Adrenal gland (tissue), 12 donors: ENCODE measurements around the gene KLK8. TPM values are rescaled to one million over a fixed set of nuclear protein-coding genes. Genes with fewer than 3 reads are reported as not detected.

Experiments used
- DNase-seq, 7 donors: peaks; one replicate each; pipeline ENCODE4 v3.0.0-alpha.2; 2019 to 2020
- H3K27ac ChIP-seq, 5 donors: fragments of 200-600 bp; sonication (generic) in 4 of 5; 1 replicate in 3 of 5; 2 replicates in 2 of 5; pipeline versions ENCODE4 v1.5.1 to v1.8.0; 2016 to 2020; ENCODE audit warnings: mild to moderate bottlenecking in 1 of 5
- H3K27me3 ChIP-seq: fragments of 200-600 bp; 2 replicates; pipeline ENCODE4 v1.8.0; 2021
- H3K36me3 ChIP-seq, 2 donors: fragments of 200-600 bp; replicated peaks in 1 of 2; 1 replicate in 1 of 2; 2 replicates in 1 of 2; pipeline versions ENCODE4 v1.5.1 to v1.8.0; 2018 to 2022
- H3K4me1 ChIP-seq, 2 donors: fragments of 200-600 bp; replicated peaks in 1 of 2; 1 replicate in 1 of 2; 2 replicates in 1 of 2; pipeline versions ENCODE4 v1.5.1 to v1.8.0; 2018 to 2021
- H3K4me3 ChIP-seq, 4 donors: fragments of 200-600 bp; sonication (generic) in 3 of 4; one replicate each; pipeline ENCODE4 v1.5.1; 2016 to 2018
- H3K9me3 ChIP-seq, 3 donors: fragments of 200-600 bp; sonication (generic) in 1 of 3; replicated peaks in 1 of 3; 1 replicate in 2 of 3; 2 replicates in 1 of 3; pipeline versions ENCODE4 v1.5.1 to v1.8.0; 2016 to 2021
- POLR2A ChIP-seq, 2 donors: fragments of 450-650 bp; IDR thresholded peaks; one replicate each; pipeline ENCODE4 v1.6.1; 2017; ENCODE audit warnings: antibody characterized with exemption in 2 of 2, mild to moderate bottlenecking in 2 of 2, moderate library complexity in 1 of 2
- WGBS, 4 donors: extraction: QIAGEN DNeasy Blood & Tissue Kit in 2 of 4; methylation state at CpG; one replicate each; pipeline versions ENCODE4 v1.1.5 to v1.1.7; 2013 to 2017; 5-methylcytosine and 5-hydroxymethylcytosine counted together
- intact Hi-C, 2 donors: fragments of 100-400 bp; cut with DNase I; formaldehyde crosslinking; loops; one replicate each; pipeline versions ENCODE4 v1.14.1 to v1.15.0; 2022 to 2023
- polyA plus RNA-seq, 3 donors: library from polyadenylated mRNA; stranded (reverse); fragments of 200-250 nt in 2 of 3; fragments of 350-450 nt in 1 of 3; fragmentation: Illumina TruSeq in 1 of 3; extraction: RNeasy Lipid Tissue Mini Kit (QIAGEN cat#74804) in 1 of 3; gene quantifications; one replicate each; pipeline ENCODE4 v1.2.3, GENCODE V29; 2013 to 2014
- total RNA-seq, 9 donors: library from RNA; depleted of rRNA in 4 of 9; stranded (reverse); fragments of >200 nt in 4 of 9; fragments of 120-200 nt in 1 of 9; fragmentation: NEBNext Ultra II Directional in 1 of 9; extraction: Animal tissue kit (Norgen Biotek cat#: 25700) in 1 of 9; gene quantifications; one replicate each; pipeline versions ENCODE4 v1.1.0 to v1.2.4, GENCODE V29; 2013 to 2023
- TF ChIP-seq, protein P1 (sequence below), 6 experiments: fragments of 450-650 bp in 4 of 6; fragments of 200-600 bp in 2 of 6; sonication (generic) in 1 of 6; IDR thresholded peaks; 1 replicate in 5 of 6; 2 replicates in 1 of 6; pipeline versions ENCODE4 v1.5.1 to v1.8.0; 2016 to 2021; ENCODE audit warnings: antibody characterized with exemption in 6 of 6, mild to moderate bottlenecking in 2 of 6, moderate library complexity in 1 of 6
- donor health status: healthy with polysubstance abuse.
- donor health status: Bipolar disorder and iron deficiency.
- donor health status: DM: yes; HTN: yes; CAD: no.
- donor health status: DM: no; HTN: no; CAD: no.
- donor health status: DM: no; HTN: no; CAD: no.
- donor health status: DM: yes; HTN: yes; CAD: no.

The KLK8 gene
- total and polyA plus RNA-seq, 12 donors = 0.34 to 0.80 (median 0.39) TPM; not detected in 9

DNA sequence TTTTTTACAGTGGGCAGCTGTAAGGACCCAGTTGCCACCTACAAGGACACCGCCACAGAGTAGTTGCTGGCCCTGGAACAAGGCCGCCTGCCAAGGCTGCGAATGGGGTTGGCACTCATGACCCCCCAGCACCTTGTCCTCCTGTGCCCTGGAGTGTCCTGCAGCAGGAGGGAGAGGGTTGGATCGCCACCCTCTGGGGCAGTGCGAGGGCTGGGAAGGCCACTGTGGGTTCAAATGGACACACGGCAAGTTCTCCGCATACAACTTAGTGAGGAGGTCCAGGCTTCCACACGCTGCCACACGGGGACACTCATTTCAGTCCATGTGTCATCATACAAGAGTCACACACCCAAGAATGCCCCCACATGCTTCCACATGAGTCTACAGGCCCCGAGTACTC, 978 bp downstream of the KLK8 start:
- H3K4me3 ChIP-seq = no peak overlapping the region
- H3K9me3 ChIP-seq = no peaks in the 10 kb centered on the region
- H3K36me3 ChIP-seq = no peaks in the 10 kb centered on the region
- peaks cover 23% of the 10 kb centered on the region for H3K27me3 ChIP-seq
- no peak for DNase-seq
- TF ChIP-seq, protein P1, sequence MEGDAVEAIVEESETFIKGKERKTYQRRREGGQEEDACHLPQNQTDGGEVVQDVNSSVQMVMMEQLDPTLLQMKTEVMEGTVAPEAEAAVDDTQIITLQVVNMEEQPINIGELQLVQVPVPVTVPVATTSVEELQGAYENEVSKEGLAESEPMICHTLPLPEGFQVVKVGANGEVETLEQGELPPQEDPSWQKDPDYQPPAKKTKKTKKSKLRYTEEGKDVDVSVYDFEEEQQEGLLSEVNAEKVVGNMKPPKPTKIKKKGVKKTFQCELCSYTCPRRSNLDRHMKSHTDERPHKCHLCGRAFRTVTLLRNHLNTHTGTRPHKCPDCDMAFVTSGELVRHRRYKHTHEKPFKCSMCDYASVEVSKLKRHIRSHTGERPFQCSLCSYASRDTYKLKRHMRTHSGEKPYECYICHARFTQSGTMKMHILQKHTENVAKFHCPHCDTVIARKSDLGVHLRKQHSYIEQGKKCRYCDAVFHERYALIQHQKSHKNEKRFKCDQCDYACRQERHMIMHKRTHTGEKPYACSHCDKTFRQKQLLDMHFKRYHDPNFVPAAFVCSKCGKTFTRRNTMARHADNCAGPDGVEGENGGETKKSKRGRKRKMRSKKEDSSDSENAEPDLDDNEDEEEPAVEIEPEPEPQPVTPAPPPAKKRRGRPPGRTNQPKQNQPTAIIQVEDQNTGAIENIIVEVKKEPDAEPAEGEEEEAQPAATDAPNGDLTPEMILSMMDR (IDR thresholded peaks at IDR 0.05) = no peak
- TF ChIP-seq POLR2A (IDR thresholded peaks at IDR 0.05) = no peak
- no peak overlapping the region for H3K27ac ChIP-seq
- intact Hi-C loops = no loop called here
- H3K4me1 ChIP-seq = no peaks in the 10 kb centered on the region
- whole genome bisulfite sequencing, 4 donors = 65 to 82% (median 76%) methylated on average over 4 to 10 of the region's 10 CpGs

DNA sequence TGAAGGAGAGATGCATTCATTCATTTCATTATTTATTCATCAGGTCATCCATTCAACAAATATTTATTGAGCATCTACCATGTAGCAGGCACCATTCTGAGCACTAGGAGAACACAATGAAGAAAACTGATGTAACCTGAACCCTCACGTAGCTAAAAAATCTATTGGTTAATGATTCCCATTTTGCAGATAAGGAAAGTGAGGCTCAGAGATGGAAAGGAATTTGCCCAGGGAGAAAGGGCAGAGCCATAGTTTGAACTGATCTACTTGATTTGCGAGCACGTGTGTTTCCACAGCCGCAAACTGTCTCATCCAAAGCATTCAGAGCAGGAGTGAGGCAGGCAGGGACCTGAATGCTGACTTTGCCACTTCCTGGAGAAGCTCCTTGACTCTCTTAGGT, 2.7 kb downstream of the KLK8 start:
- Histone ChIP-seq H3K27ac (no peak overlapping the region), H3K9me3 (no peaks in the 10 kb centered on the region), H3K27me3 (peaks cover 22% of the 10 kb centered on the region), H3K36me3 (no peaks in the 10 kb centered on the region), H3K4me1 (no peaks in the 10 kb centered on the region), H3K4me3 (no peak overlapping the region)
- WGBS, 4 donors = 55 to 82% (median 65%) methylated on average over 4 of the region's 4 CpGs
- intact Hi-C loops = no loop called here
- TF ChIP-seq, protein P1 (IDR thresholded peaks at IDR 0.05) = no peak
- no peak for DNase-seq

DNA sequence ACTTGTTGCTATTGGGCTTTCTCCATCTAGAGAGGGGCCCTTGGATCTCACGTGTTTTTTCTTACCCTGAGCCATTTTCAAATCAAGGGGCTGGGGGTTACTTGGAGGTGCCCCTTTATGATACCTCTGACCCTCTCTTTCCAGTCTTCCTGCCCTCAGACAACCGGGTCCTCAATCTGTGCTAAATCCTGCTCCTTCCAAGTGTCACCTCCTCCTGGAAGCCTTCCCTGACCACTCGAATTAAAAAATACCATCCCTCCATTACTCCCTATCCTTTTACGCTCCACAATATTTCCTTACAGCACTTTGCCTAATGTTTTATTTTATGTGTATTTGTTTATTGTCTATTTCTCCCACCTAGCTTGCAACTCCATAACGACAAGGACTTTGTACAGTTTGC, 3.3 kb downstream of the KLK8 start:
- Histone ChIP-seq H3K9me3 (no peaks in the 10 kb centered on the region), H3K36me3 (no peaks in the 10 kb centered on the region), H3K27ac (no peak overlapping the region), H3K27me3 (peaks cover 18% of the 10 kb centered on the region), H3K4me1 (no peaks in the 10 kb centered on the region), H3K4me3 (no peak overlapping the region)
- TF ChIP-seq, protein P1 (IDR thresholded peaks at IDR 0.05) = no peak
- no peak for TF ChIP-seq POLR2A (IDR thresholded peaks at IDR 0.05)
- intact Hi-C loops = no loop called here
- no peak for DNase-seq
- WGBS, 4 donors = 58 to 66% (median 59%) methylated on average over 5 of the region's 5 CpGs

DNA sequence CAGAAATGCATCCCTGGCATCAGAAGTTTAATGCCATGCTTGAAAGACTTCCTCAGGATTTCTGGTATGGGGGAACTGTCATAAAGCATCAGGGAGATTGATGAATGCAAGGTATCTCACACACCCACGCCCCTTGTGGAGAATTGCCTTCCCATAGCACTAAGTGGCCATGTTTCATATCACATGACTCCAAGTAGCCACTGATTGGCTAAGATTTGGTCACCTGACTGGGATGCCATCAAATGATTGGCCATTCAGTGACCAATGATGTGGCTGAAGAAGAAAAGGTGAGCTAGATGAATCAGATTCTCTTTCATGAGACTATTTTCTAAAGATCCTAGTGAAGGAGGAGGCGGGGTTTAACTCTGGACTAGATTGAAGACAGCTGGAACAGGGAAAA, 7.3 kb downstream of the KLK8 start:
- Histone ChIP-seq H3K4me1 (no peaks in the 10 kb centered on the region), H3K27me3 (no peaks in the 10 kb centered on the region), H3K9me3 (no peaks in the 10 kb centered on the region), H3K36me3 (no peaks in the 10 kb centered on the region), H3K27ac (no peak overlapping the region), H3K4me3 (no peak overlapping the region)
- 72 to 85% (median 75%) methylated on average over 2 of the region's 2 CpGs for WGBS, 4 donors
- no peak for TF ChIP-seq POLR2A (IDR thresholded peaks at IDR 0.05)
- TF ChIP-seq, protein P1 (IDR thresholded peaks at IDR 0.05) = no peak
- no peak for DNase-seq
- intact Hi-C loops = no loop called here
